Astrocyte of the cerebellum (primary cell): ENCODE data around the gene SORCS2.
A peak's percentile ranks its signal among the peaks of the same experiment; 100 is the strongest.

Experiments used
- DNase-seq: peaks from one replicate; pipeline ENCODE4 v3.0.0-alpha.2; 2011; ENCODE audit warnings: low read depth
- H3K4me3 ChIP-seq: 2 replicates; pipeline ENCODE4 v1.5.1; 2011; ENCODE audit warnings: mild to moderate bottlenecking, low read depth, low read length, moderate library complexity
- CTCF ChIP-seq: IDR thresholded peaks from 2 replicates; pipeline ENCODE4 v1.5.1; 2012; ENCODE audit warnings: low read length, low read depth, moderate library complexity, mild to moderate bottlenecking; ENCODE audit errors: missing control alignments
- in situ Hi-C: cut with HindIII; loops from 2 replicates; pipeline ENCODE4 v1.10.0; 2017; ENCODE audit warnings: low sequenced_read_pairs

The SORCS2 gene

DNA sequence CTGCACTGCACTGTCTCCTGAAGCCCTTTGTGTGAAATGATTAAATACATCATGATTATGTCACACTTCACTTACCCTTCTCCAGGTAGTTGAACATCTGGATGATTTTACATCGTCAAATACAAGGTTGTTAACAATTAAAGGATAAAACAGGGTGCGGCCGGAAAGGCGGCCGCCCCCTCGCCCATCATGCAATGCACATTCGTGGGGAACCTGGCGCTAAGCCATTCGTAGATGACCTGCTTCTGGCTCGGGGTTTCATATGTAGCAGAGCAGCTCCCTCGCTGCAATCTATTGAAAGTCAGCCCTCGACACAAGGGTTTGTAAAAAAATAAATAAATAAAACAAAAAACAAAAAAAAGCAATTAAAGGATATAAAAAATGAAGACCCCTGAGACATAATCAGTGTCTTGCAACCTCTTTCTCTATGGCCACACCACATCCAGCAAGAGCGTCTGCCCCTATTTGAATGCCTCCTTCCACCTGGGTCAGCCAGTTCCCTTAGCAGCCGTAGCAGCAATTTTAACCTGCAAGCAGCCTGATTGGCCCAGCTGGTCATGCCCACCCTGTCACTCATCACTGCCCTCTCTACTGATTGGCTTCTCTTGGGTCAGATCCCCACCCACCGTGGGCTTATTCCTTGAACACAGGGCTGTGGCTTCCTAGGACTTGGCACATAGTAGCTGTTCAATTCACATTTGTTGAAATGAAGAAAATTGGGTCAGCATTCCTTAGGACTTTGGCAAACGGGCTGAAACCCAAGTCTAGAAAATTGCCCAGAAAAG, 390.2 kb downstream of the SORCS2 start:
- no peak for DNase-seq
- no peak for TF ChIP-seq CTCF
- H3K4me3 ChIP-seq, result no peak overlapping the region
- in situ Hi-C loops, result no loop called here

GRCh38 chr4:7584098-7584497, 391.8 kb downstream of the SORCS2 start:
- no peak overlapping the region for H3K4me3 ChIP-seq
- TF ChIP-seq CTCF, result no peak
- no peak for DNase-seq
- in situ Hi-C loops, result no loop called here

DNA sequence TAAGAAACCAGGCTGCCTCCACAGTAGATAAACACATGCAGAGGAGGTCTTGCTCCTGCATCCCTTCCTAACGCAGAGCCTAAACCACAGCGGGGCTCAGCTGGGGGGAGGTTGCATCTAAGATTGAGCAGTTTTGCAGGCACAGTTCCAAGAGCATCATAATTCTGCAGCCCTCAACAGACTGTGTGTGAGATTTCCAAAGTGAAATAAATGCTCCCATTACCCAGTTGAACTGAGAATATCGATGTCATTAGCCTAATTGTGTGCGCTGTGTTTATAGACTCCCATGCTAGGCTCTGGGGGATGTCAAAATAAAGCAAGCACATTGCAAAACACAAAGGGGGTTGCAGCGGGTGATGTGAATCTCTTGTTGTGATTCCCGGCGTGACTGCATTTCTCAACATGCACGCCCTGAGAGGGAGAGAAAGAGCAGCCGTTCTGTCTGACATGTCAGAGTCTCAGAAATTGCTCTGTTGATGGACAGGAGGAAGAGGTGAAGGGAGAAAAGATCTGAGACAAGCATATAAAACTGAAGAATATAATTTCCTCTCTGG, 392.3 kb downstream of the SORCS2 start:
- in situ Hi-C loops, result no loop called here
- H3K4me3 ChIP-seq, result no peak overlapping the region
- no peak for TF ChIP-seq CTCF
- DNase-seq, result no peak

DNA sequence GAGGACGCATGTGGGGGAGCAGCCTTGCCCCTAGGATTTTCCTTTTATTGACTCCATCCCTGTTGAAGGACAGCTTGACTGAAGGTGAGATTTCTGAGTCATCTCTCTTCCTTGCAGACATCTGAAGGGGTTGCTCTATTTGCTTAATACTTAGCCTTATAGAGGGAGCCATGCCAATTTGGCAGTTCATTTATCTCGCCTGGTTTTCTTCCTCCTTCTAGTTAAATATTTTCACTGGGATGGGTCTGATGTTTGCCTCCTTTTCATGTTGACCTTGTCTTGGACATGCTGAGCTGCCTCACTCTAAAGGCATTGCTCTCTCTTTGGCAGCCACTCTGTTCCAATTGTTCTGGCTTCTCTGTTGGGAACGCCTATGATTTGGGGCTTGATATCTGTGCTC, 393.4 kb downstream of the SORCS2 start:
- no peak for TF ChIP-seq CTCF
- H3K4me3 ChIP-seq, result no peak overlapping the region
- no peak for DNase-seq
- in situ Hi-C loops, result no loop called here

GRCh38 chr4:7587433-7588405, 395.4 kb downstream of the SORCS2 start:
- DNase-seq, result peak; percentile 40
- in situ Hi-C loops, result no loop called here
- H3K4me3 ChIP-seq, result no peak overlapping the region
- no peak for TF ChIP-seq CTCF

DNA sequence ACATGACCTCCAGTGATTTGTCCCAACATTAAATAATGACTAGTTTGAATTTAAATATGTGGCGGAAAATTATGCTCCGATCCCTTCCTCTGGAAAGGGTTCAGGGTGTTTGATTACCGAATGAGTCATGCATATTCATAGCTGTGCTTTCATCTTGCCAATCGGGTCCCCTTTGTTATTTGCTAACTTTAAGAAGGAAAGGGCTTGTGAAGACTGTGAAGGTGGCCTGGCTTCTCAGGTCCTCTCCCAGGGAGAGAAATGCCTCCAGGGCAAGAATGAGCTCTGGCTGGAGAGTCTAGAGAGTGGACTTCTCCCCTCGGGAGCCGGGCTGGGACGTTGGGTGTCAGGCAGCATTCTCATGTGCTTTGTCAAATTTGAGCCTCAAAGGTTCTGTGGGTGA, 397.9 kb downstream of the SORCS2 start:
- no peak for DNase-seq
- in situ Hi-C loops, result no loop called here
- no peak overlapping the region for H3K4me3 ChIP-seq
- TF ChIP-seq CTCF, result no peak
